Measurements from ENCODE around the gene MED16.
A peak's percentile ranks its signal among the peaks of the same experiment; 100 is the strongest.

Gene MED16

GRCh38 chr19:834216-834615 is 58.8 kb downstream of the MED16 start:
- Histone ChIP-seq H3K4me3 (ENCODE audit: low read length) (no peak overlapping the region), H3K4me1 (ENCODE audit: control insufficient read depth, low read depth, low read length) (no peaks in the 10 kb centered on the region), H3K27me3 (ENCODE audit: control insufficient read depth, insufficient read depth, low read length) (no peaks in the 10 kb centered on the region), H3K27ac (ENCODE audit: low read length) (no peak overlapping the region), H3K36me3 (ENCODE audit: control insufficient read depth, low read depth, low read length) (no peaks in the 10 kb centered on the region), H3K9ac (ENCODE audit: low read length) (no peak overlapping the region), H3K9me3 (ENCODE audit: control insufficient read depth, low read depth, low read length) (no peaks in the 10 kb centered on the region)

GRCh38 chr19:831407-832369 is 61.3 kb downstream of the MED16 start:
- Histone ChIP-seq H3K9me3 (ENCODE audit: control insufficient read depth, low read depth, low read length) (no peaks in the 10 kb centered on the region), H3K27ac (ENCODE audit: low read length) (no peak overlapping the region), H3K9ac (ENCODE audit: low read length) (no peak overlapping the region), H3K4me3 (ENCODE audit: low read length) (no peak overlapping the region), H3K27me3 (ENCODE audit: control insufficient read depth, insufficient read depth, low read length) (no peaks in the 10 kb centered on the region), H3K36me3 (ENCODE audit: control insufficient read depth, low read depth, low read length) (no peaks in the 10 kb centered on the region), H3K4me1 (ENCODE audit: control insufficient read depth, low read depth, low read length) (no peaks in the 10 kb centered on the region)

GRCh38 chr19:829129-829758 is 63.7 kb downstream of the MED16 start:
- H3K27me3 ChIP-seq (ENCODE audit: control insufficient read depth, insufficient read depth, low read length), result no peaks in the 10 kb centered on the region
- H3K9me3 ChIP-seq (ENCODE audit: control insufficient read depth, low read depth, low read length), result no peaks in the 10 kb centered on the region
- H3K4me3 ChIP-seq (ENCODE audit: low read length), result no peak overlapping the region
- no peaks in the 10 kb centered on the region for H3K4me1 ChIP-seq (ENCODE audit: control insufficient read depth, low read depth, low read length)
- no peak overlapping the region for H3K9ac ChIP-seq (ENCODE audit: low read length)
- H3K36me3 ChIP-seq (ENCODE audit: control insufficient read depth, low read depth, low read length), result no peaks in the 10 kb centered on the region
- no peak overlapping the region for H3K27ac ChIP-seq (ENCODE audit: low read length)

DNA sequence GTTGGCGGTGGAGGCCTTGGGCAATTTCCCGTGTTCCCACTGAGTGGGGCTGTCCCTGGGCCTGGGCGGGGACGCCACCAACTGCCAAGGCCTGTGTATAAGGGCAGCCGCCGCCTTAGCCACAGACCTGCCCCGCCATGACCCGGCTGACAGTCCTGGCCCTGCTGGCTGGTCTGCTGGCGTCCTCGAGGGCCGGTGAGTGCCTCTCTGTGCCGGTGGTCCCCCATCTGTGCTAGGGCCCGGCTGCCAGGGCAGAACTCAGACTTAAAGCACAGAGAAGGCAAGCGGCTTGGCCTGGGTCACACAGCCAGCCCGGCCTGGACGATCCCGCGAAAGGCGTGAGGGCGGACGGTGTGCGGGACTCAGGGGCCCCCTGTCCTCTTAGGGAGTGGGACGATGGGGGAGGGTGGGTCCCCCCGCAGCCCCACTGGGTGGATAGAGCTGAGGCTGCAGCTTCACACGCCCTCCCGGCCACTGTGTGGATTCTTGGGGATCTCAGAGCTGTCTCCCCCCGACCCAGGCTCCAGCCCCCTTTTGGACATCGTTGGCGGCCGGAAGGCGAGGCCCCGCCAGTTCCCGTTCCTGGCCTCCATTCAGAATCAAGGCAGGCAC is 65.2 kb downstream of the MED16 start, which contains the start of gene AZU1:
Gene AZU1, plus strand, starts transcription at position 128 of the 612 bp plus-strand sequence. Its CDS starts 10 bp downstream, at position 138.
- H3K4me3 ChIP-seq (ENCODE audit: low read length), result no peak within 1 kb of the TSS
- no peaks in the 10 kb centered on the region for H3K4me1 ChIP-seq (ENCODE audit: control insufficient read depth, low read depth, low read length)
- no peaks in the 10 kb centered on the region for H3K36me3 ChIP-seq (ENCODE audit: control insufficient read depth, low read depth, low read length)
- no peaks in the 10 kb centered on the region for H3K9me3 ChIP-seq (ENCODE audit: control insufficient read depth, low read depth, low read length)
- H3K9ac ChIP-seq (ENCODE audit: low read length), result no peak within 1 kb of the TSS
- H3K27me3 ChIP-seq (ENCODE audit: control insufficient read depth, insufficient read depth, low read length), result no peaks in the 10 kb centered on the region
- H3K27ac ChIP-seq (ENCODE audit: low read length), result no peak within 1 kb of the TSS

- no peak overlapping the region for H3K4me3 ChIP-seq (ENCODE audit: low read length)
- H3K9me3 ChIP-seq (ENCODE audit: control insufficient read depth, low read depth, low read length), result no peaks in the 10 kb centered on the region
- no peak overlapping the region for H3K9ac ChIP-seq (ENCODE audit: low read length)
- H3K4me1 ChIP-seq (ENCODE audit: control insufficient read depth, low read depth, low read length), result no peaks in the 10 kb centered on the region
- no peaks in the 10 kb centered on the region for H3K36me3 ChIP-seq (ENCODE audit: control insufficient read depth, low read depth, low read length)
- H3K27me3 ChIP-seq (ENCODE audit: control insufficient read depth, insufficient read depth, low read length), result no peaks in the 10 kb centered on the region
- no peak overlapping the region for H3K27ac ChIP-seq (ENCODE audit: low read length)
Observed at GRCh38 chr19:827314-827709, 65.7 kb downstream of the MED16 start.

- Histone ChIP-seq H3K9me3 (ENCODE audit: control insufficient read depth, low read depth, low read length) (no peaks in the 10 kb centered on the region), H3K27me3 (ENCODE audit: control insufficient read depth, insufficient read depth, low read length) (no peaks in the 10 kb centered on the region), H3K4me3 (ENCODE audit: low read length) (no peak overlapping the region), H3K9ac (ENCODE audit: low read length) (no peak overlapping the region), H3K36me3 (ENCODE audit: control insufficient read depth, low read depth, low read length) (no peaks in the 10 kb centered on the region), H3K4me1 (ENCODE audit: control insufficient read depth, low read depth, low read length) (no peaks in the 10 kb centered on the region), H3K27ac (ENCODE audit: low read length) (no peak overlapping the region)
Observed at GRCh38 chr19:825897-826644, 66.9 kb downstream of the MED16 start.

DNA sequence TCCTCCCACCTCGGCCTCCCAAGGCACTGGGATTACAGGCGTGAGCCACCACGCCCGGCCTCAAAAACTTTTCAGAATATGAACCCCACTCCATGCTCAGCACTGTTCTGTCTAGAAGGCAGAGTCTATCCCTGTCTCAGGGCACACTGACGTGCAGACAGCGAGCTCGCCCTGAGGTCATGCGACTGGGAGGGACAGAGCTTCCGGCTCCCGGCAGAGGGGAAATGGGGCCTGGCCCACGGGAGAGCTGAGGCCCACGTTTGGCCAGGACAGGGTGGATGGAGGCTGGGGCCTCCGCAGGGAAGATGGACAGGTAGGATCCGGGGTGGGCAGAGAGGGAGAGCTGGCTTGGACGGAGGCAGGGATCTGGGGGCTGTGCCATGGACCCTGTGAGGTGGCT is 68.1 kb downstream of the MED16 start:
- Histone ChIP-seq H3K4me3 (ENCODE audit: low read length) (no peak overlapping the region), H3K36me3 (ENCODE audit: control insufficient read depth, low read depth, low read length) (no peaks in the 10 kb centered on the region), H3K27me3 (ENCODE audit: control insufficient read depth, insufficient read depth, low read length) (no peaks in the 10 kb centered on the region), H3K9ac (ENCODE audit: low read length) (no peak overlapping the region), H3K9me3 (ENCODE audit: control insufficient read depth, low read depth, low read length) (no peaks in the 10 kb centered on the region), H3K4me1 (ENCODE audit: control insufficient read depth, low read depth, low read length) (no peaks in the 10 kb centered on the region), H3K27ac (ENCODE audit: low read length) (no peak overlapping the region)

DNA sequence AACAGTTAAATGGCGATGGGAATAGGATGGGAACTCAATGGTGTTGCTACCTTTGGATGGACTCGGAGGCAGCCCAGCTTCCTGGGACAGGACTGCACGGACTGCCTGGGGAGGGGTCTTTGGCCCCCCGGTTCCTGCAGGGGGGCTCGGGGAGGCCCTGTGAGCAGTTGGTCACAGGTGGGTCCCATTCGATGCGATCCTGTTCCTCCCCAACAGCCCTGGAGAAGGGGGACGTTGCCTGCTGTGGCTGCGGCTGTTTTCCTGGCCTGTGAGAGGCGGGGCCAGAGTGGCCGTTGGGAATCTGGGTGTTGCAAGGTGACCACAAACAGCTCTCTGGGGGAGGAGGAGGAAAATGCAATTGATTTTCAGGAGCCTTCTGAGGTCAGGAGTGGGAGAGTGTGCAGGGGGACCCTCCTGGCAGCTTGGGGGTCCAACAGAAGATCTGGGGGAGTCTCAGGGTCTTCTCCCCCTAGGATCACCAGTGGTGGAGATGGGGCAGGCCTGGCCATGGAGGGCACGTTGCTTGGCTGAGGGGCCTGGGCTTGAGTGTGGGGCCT is 69.3 kb downstream of the MED16 start:
- H3K27me3 ChIP-seq (ENCODE audit: control insufficient read depth, insufficient read depth, low read length), result no peaks in the 10 kb centered on the region
- H3K9me3 ChIP-seq (ENCODE audit: control insufficient read depth, low read depth, low read length), result no peaks in the 10 kb centered on the region
- H3K4me3 ChIP-seq (ENCODE audit: low read length), result no peak overlapping the region
- H3K4me1 ChIP-seq (ENCODE audit: control insufficient read depth, low read depth, low read length), result no peaks in the 10 kb centered on the region
- H3K9ac ChIP-seq (ENCODE audit: low read length), result no peak overlapping the region
- no peaks in the 10 kb centered on the region for H3K36me3 ChIP-seq (ENCODE audit: control insufficient read depth, low read depth, low read length)
- no peak overlapping the region for H3K27ac ChIP-seq (ENCODE audit: low read length)

DNA sequence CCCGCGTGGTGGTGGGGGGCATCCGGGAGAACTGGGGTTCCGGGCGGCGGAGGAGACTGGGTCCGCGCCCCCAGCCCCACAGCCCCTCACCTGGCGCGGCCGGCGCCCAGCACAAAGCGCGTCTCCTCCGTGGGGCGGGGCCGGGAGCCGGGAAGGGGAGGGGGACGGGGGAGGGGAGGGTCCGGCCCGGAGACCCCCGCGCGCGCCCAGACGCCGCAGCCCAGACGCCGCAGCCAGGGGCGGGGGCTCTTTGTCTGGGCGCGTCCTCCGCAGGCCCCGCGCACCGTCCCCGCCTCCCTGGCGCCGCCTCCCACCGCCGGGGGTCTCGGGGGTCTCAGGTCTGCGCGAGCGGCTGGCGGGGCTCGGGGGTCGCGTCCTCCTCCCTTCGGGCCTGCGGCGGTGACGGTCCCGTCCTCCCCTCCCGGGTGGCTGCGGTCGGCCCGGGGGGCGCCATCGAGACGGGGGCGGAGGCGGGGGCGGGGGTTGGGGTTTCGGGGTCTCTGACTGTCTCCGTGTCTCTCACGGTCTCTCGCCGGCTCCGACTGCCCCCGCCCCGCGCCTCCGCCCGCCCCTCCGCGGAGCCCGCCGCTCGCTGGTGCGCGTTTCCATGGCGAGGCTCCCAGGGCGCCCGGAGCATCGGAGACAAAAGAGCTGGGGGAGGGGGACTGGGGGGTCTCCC is 71.0 kb downstream of the MED16 start, which contains the start of gene PLPPR3:
Gene PLPPR3, minus strand, starts transcription at position 131 of the 679 bp plus-strand sequence. CDS start 396 bp downstream, outside the sequence.
- Histone ChIP-seq H3K27me3 (ENCODE audit: control insufficient read depth, insufficient read depth, low read length) (no peaks in the 10 kb centered on the region), H3K27ac (ENCODE audit: low read length) (no peak within 1 kb of the TSS), H3K9me3 (ENCODE audit: control insufficient read depth, low read depth, low read length) (no peaks in the 10 kb centered on the region), H3K36me3 (ENCODE audit: control insufficient read depth, low read depth, low read length) (no peaks in the 10 kb centered on the region), H3K4me1 (ENCODE audit: control insufficient read depth, low read depth, low read length) (no peaks in the 10 kb centered on the region), H3K4me3 (ENCODE audit: low read length) (peak within 1 kb of the TSS; percentile 55), H3K9ac (ENCODE audit: low read length) (peak within 1 kb of the TSS; percentile 42)

- H3K9ac ChIP-seq (ENCODE audit: low read length), result peak overlapping the region; percentile 42
- H3K27ac ChIP-seq (ENCODE audit: low read length), result no peak overlapping the region
- peak overlapping the region; percentile 55 for H3K4me3 ChIP-seq (ENCODE audit: low read length)
- H3K9me3 ChIP-seq (ENCODE audit: control insufficient read depth, low read depth, low read length), result no peaks in the 10 kb centered on the region
- no peaks in the 10 kb centered on the region for H3K4me1 ChIP-seq (ENCODE audit: control insufficient read depth, low read depth, low read length)
- H3K36me3 ChIP-seq (ENCODE audit: control insufficient read depth, low read depth, low read length), result no peaks in the 10 kb centered on the region
- H3K27me3 ChIP-seq (ENCODE audit: control insufficient read depth, insufficient read depth, low read length), result no peaks in the 10 kb centered on the region
Observed at GRCh38 chr19:821231-821824, 71.7 kb downstream of the MED16 start.
